IMR-90 (cell line): ENCODE results near the gene RIC8B. TPM values are rescaled to one million over a fixed set of nuclear protein-coding genes. Genes with fewer than 3 reads are reported as not detected.
A peak's percentile ranks its signal among the peaks of the same experiment; 100 is the strongest.

Experiments
- ATAC-seq: fragments of 200-7000 bp; cut with Tn5 transposase; 2 replicates; pipeline ENCODE4 v1.9.1; 2020; ENCODE audit warnings: low read depth, mild to moderate bottlenecking, moderate library complexity
- BruUV-seq: library from RNA; stranded (reverse); fragments of 400-500 nt; replicated peaks from 2 replicates; lab custom pipeline; 2021; lab: Mats Ljungman, UMichigan
- CTCF ChIA-PET: fragments of 300-600 bp; formaldehyde crosslinking; extraction: SDS; loops from one replicate; lab custom pipeline; 2021; ENCODE audit warnings: antibody characterized with exemption; lab: Yijun Ruan, JAX
- POLR2A ChIA-PET: fragments of 300-600 bp; sonication (Branson Sonifier 250); formaldehyde crosslinking; loops from one replicate; lab custom pipeline; 2022; ENCODE audit warnings: antibody characterized with exemption; ENCODE audit not compliant: unreplicated experiment; lab: Charles Lee
- DNase-seq: peaks from one replicate; pipeline ENCODE4 v3.0.0; 2013
- H2AFZ ChIP-seq: replicated peaks from 2 replicates; pipeline ENCODE3; 2013; ENCODE audit warnings: low read length, mild to moderate bottlenecking; ENCODE audit not compliant: poor library complexity
- H2AK5ac ChIP-seq: 2 replicates; pipeline ENCODE4 v1.6.1; 2013; ENCODE audit warnings: low read depth, low read length, inconsistent platforms
- H2AK9ac ChIP-seq: replicated peaks from 2 replicates; pipeline ENCODE3; 2013; ENCODE audit warnings: mild to moderate bottlenecking, low read depth, low read length, moderate library complexity; ENCODE audit not compliant: poor library complexity
- H2BK120ac ChIP-seq: 2 replicates; pipeline ENCODE4 v1.6.1; 2013; ENCODE audit warnings: low read depth, low read length, inconsistent platforms
- H2BK15ac ChIP-seq: 3 replicates; pipeline ENCODE4 v1.6.1; 2013; ENCODE audit warnings: low read depth, low read length, inconsistent platforms
- H2BK20ac ChIP-seq: 2 replicates; pipeline ENCODE4 v1.6.1; 2013; ENCODE audit warnings: low read depth, mild to moderate bottlenecking, inconsistent platforms, low read length, moderate library complexity
- H2BK5ac ChIP-seq: 2 replicates; pipeline ENCODE4 v1.6.1; 2013; ENCODE audit warnings: mild to moderate bottlenecking, low read depth, low read length, inconsistent platforms; ENCODE audit not compliant: poor library complexity, severe bottlenecking
- H3K14ac ChIP-seq: replicated peaks from 2 replicates; pipeline ENCODE4 v1.6.1; 2013; ENCODE audit warnings: low read depth, low read length, inconsistent platforms
- H3K18ac ChIP-seq: 2 replicates; pipeline ENCODE4 v1.6.1; 2013; ENCODE audit warnings: low read depth, low read length, control low read depth
- H3K23ac ChIP-seq: 2 replicates; pipeline ENCODE4 v1.6.1; 2013; ENCODE audit warnings: low read depth, low read length, inconsistent platforms
- H3K27ac ChIP-seq: 2 replicates; pipeline ENCODE4 v1.5.1; 2013; ENCODE audit warnings: mild to moderate bottlenecking, control low read depth, low read length; ENCODE audit not compliant: insufficient read depth
- H3K27me3 ChIP-seq: 2 replicates; pipeline ENCODE4 v1.6.1; 2013; ENCODE audit warnings: low read length; ENCODE audit not compliant: control insufficient read depth, insufficient read depth
- H3K36me3 ChIP-seq: 2 replicates; pipeline ENCODE4 v1.6.1; 2013; ENCODE audit warnings: low read length, mixed read lengths; ENCODE audit not compliant: control insufficient read depth, insufficient read depth
- H3K4ac ChIP-seq: 2 replicates; pipeline ENCODE4 v1.6.1; 2013; ENCODE audit warnings: low read depth, low read length, inconsistent platforms
- H3K4me1 ChIP-seq: 2 replicates; pipeline ENCODE4 v1.6.1; 2013; ENCODE audit warnings: low read length, mixed read lengths; ENCODE audit not compliant: control insufficient read depth, insufficient read depth
- H3K4me2 ChIP-seq: 2 replicates; pipeline ENCODE4 v1.6.1; 2013; ENCODE audit warnings: low read depth, mild to moderate bottlenecking, control low read depth, low read length, moderate library complexity
- H3K4me3 ChIP-seq: 2 replicates; pipeline ENCODE4 v1.5.1; 2013; ENCODE audit warnings: low read depth, mild to moderate bottlenecking, control low read depth, low read length, moderate library complexity; ENCODE audit not compliant: insufficient read depth
- H3K56ac ChIP-seq: 2 replicates; pipeline ENCODE4 v1.6.1; 2013; ENCODE audit warnings: low read length, inconsistent platforms; ENCODE audit not compliant: insufficient read depth; ENCODE audit errors: extremely low read depth
- H3K79me1 ChIP-seq, 2 experiments: 2 replicates each; pipeline ENCODE4 v1.6.1; 2013; ENCODE audit warnings: low read length in 2 of 2, inconsistent platforms in 1 of 2, low read depth in 1 of 2
- H3K9ac ChIP-seq: 2 replicates; pipeline ENCODE4 v1.6.1; 2013; ENCODE audit warnings: low read depth, low read length, control low read depth
- H3K9me1 ChIP-seq: 2 replicates; pipeline ENCODE4 v1.6.1; 2013; ENCODE audit warnings: low read length, inconsistent platforms; ENCODE audit not compliant: insufficient read depth
- H3K9me3 ChIP-seq: 2 replicates; pipeline ENCODE4 v1.6.1; 2013; ENCODE audit warnings: low read length; ENCODE audit not compliant: control insufficient read depth, insufficient read depth
- H4K20me1 ChIP-seq: 2 replicates; pipeline ENCODE4 v1.6.1; 2013; ENCODE audit warnings: low read length, inconsistent platforms; ENCODE audit not compliant: insufficient read depth
- H4K5ac ChIP-seq: 2 replicates; pipeline ENCODE4 v1.6.1; 2013; ENCODE audit warnings: mild to moderate bottlenecking, low read depth, low read length, control low read depth
- H4K8ac ChIP-seq, 2 experiments: 2 replicates each; pipeline ENCODE4 v1.6.1; 2013; ENCODE audit warnings: low read depth in 2 of 2, low read length in 2 of 2, control low read depth in 1 of 2, inconsistent platforms in 1 of 2
- H4K91ac ChIP-seq: 2 replicates; pipeline ENCODE4 v1.6.1; 2013; ENCODE audit warnings: low read depth, low read length, inconsistent platforms; ENCODE audit not compliant: insufficient read depth
- BHLHE40 ChIP-seq: fragments of 150-350 bp; IDR thresholded peaks from 2 replicates; pipeline ENCODE4 v1.6.1; 2016; ENCODE audit warnings: mild to moderate bottlenecking, low read depth, low read length
- CEBPB ChIP-seq: IDR thresholded peaks from 2 replicates; pipeline ENCODE4 v1.6.1; 2012; ENCODE audit warnings: low read depth, low read length, improper control_type of control experiment
- CHD1 ChIP-seq: IDR thresholded peaks from 2 replicates; pipeline ENCODE4 v1.6.1; 2012; ENCODE audit warnings: low read depth, low read length, improper control_type of control experiment
- ELK1 ChIP-seq: fragments of 150-350 bp; IDR thresholded peaks from 2 replicates; pipeline ENCODE4 v1.6.1; 2016; ENCODE audit warnings: low read depth, mild to moderate bottlenecking, low read length, moderate library complexity, borderline replicate concordance
- MAFK ChIP-seq: IDR thresholded peaks from 2 replicates; pipeline ENCODE4 v1.6.1; 2012; ENCODE audit warnings: low read depth, low read length, improper control_type of control experiment
- MXI1 ChIP-seq: IDR thresholded peaks from 2 replicates; pipeline ENCODE4 v1.6.1; 2012; ENCODE audit warnings: low read depth, mild to moderate bottlenecking, low read length, moderate library complexity, borderline replicate concordance
- NFE2L2 ChIP-seq: fragments of 150-350 bp; IDR thresholded peaks from 2 replicates; pipeline ENCODE4 v1.6.1; 2016; ENCODE audit warnings: low read depth, mild to moderate bottlenecking, low read length
- POLR2A ChIP-seq: IDR thresholded peaks from 2 replicates; pipeline ENCODE4 v1.6.1; 2012; ENCODE audit warnings: mild to moderate bottlenecking, low read depth, low read length
- SMC3 ChIP-seq: fragments of 150-350 bp; IDR thresholded peaks from 2 replicates; pipeline ENCODE4 v1.6.1; 2016; ENCODE audit warnings: low read depth, mild to moderate bottlenecking, antibody characterized with exemption, low read length, moderate library complexity
- WGBS, 2 experiments: methylation state at CpG; one replicate each; pipeline versions ENCODE4 v1.1.5 to v1.1.7; 2013; ENCODE audit warnings: missing lambda C conversion rate in 2 of 2; ENCODE audit not compliant: insufficient read length in 1 of 2; ENCODE audit errors: extremely low coverage in 2 of 2; 5-methylcytosine and 5-hydroxymethylcytosine counted together
- dilution Hi-C: fragments of 300-500 bp; cut with HindIII; formaldehyde crosslinking; loops from one replicate; pipeline ENCODE4 v1.14.3; 2018; ENCODE audit warnings: low sequenced_read_pairs; ENCODE audit not compliant: unreplicated experiment
- in situ Hi-C: fragments of 300-500 bp; cut with MboI; formaldehyde crosslinking; loops from 3 replicates; pipeline ENCODE4 v1.14.3; 2019; ENCODE audit warnings: low sequenced_read_pairs, inconsistent platforms, mixed read lengths
- intact Hi-C: fragments of 100-400 bp; cut with micrococcal nuclease; formaldehyde crosslinking; loops from 2 replicates; pipeline ENCODE4 v1.10.0; 2022
- polyA plus RNA-seq, 3 experiments: library from polyadenylated mRNA; depleted of rRNA; stranded (reverse); fragments of >200 nt; gene quantifications; 2 replicates each; pipeline ENCODE4 v1.2.3, GENCODE V29; 2012; ENCODE audit warnings: low replicate concordance in 1 of 3
- total RNA-seq: library from RNA; depleted of rRNA; stranded (reverse); fragments of >200 nt; gene quantifications from 2 replicates; pipeline ENCODE4 v1.2.3, GENCODE V29; 2012
- TF ChIP-seq, protein P1 (sequence below): conservative IDR thresholded peaks from 2 replicates; pipeline ENCODE4 v1.5.1; 2012; ENCODE audit warnings: mild to moderate bottlenecking, low read depth, low read length, improper control_type of control experiment

Gene RIC8B
- total and polyA plus RNA-seq, 2 of the 4 experiments (the other 2 are of a cell fraction), result 5.5 to 19.5 TPM

- no peak overlapping the region for H4K8ac ChIP-seq
- no peaks in the 10 kb centered on the region; the same call in 1 of the 2 replicates for H3K9me1 ChIP-seq
- DNase-seq (peak; percentile 55), ATAC-seq (no peak)
- no peak overlapping the region for H4K91ac ChIP-seq
- TF ChIP-seq, protein P1, sequence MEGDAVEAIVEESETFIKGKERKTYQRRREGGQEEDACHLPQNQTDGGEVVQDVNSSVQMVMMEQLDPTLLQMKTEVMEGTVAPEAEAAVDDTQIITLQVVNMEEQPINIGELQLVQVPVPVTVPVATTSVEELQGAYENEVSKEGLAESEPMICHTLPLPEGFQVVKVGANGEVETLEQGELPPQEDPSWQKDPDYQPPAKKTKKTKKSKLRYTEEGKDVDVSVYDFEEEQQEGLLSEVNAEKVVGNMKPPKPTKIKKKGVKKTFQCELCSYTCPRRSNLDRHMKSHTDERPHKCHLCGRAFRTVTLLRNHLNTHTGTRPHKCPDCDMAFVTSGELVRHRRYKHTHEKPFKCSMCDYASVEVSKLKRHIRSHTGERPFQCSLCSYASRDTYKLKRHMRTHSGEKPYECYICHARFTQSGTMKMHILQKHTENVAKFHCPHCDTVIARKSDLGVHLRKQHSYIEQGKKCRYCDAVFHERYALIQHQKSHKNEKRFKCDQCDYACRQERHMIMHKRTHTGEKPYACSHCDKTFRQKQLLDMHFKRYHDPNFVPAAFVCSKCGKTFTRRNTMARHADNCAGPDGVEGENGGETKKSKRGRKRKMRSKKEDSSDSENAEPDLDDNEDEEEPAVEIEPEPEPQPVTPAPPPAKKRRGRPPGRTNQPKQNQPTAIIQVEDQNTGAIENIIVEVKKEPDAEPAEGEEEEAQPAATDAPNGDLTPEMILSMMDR, result no peak
- TF ChIP-seq BHLHE40 (no peak), MXI1 (no peak), ELK1 (no peak), POLR2A (no peak), MAFK (no peak), CHD1 (no peak), SMC3 (no peak), CEBPB (no peak), NFE2L2 (no peak)
- H2AFZ ChIP-seq, result no peak overlapping the region
- no peak overlapping the region for H2AK9ac ChIP-seq
- H3K36me3 ChIP-seq, result no peaks in the 10 kb centered on the region
- H3K79me1 ChIP-seq, result no peaks in the 10 kb centered on the region
- no peaks in the 10 kb centered on the region for H4K20me1 ChIP-seq
- H3K56ac ChIP-seq, result no peak overlapping the region
- H4K5ac ChIP-seq, result no peak overlapping the region
- dilution Hi-C loops (loop anchor here (25.0 kb wide), 1 partner anchor 514 kb away; no protein-coding TSS in a partner anchor), in situ Hi-C loops (no loop called here), intact Hi-C loops (no loop called here)
- H3K14ac ChIP-seq, result no peak overlapping the region
- CTCF ChIA-PET, result interaction anchor here (0.6 kb wide), 1 partner anchor 27 kb away, joined by 3 read pairs; no protein-coding TSS in a partner anchor
- H3K4me3 ChIP-seq, result no peak overlapping the region
- no peak overlapping the region for H2BK5ac ChIP-seq
- WGBS, 2 experiments, result no CpG with 5 or more reads among the region's 1 CpG
- POLR2A ChIA-PET, result no interaction called here
- no TSS peak for BruUV-seq
- H2AK5ac ChIP-seq, result no peak overlapping the region
- H3K23ac ChIP-seq, result no peak overlapping the region
- H2BK20ac ChIP-seq, result no peak overlapping the region
- no peak overlapping the region for H3K4me2 ChIP-seq
- no peak overlapping the region for H3K4ac ChIP-seq
- H2BK120ac ChIP-seq, result no peak overlapping the region
- no peak overlapping the region for H3K9ac ChIP-seq
- no peaks in the 10 kb centered on the region; the same call in 1 of the 2 replicates for H3K9me3 ChIP-seq
- H3K4me1 ChIP-seq, result no peaks in the 10 kb centered on the region
- no peak overlapping the region for H2BK15ac ChIP-seq
- H3K27me3 ChIP-seq, result peaks cover 11% of the 10 kb centered on the region; the same call in 1 of the 2 replicates
- H3K27ac ChIP-seq, result no peak overlapping the region
- H3K18ac ChIP-seq, result no peak overlapping the region
Measured at GRCh38 chr12:106901276-106901675, 126.8 kb downstream of the RIC8B start.
